H1 (cell line): ENCODE measurements around the gene IL36G. TPM values are rescaled to one million over a fixed set of nuclear protein-coding genes. Genes with fewer than 3 reads are reported as not detected.

Experiments
- polyA plus RNA-seq, 7 experiments: library from polyadenylated mRNA; depleted of rRNA in 3 of 7; stranded (reverse) in 5 of 7; unstranded in 2 of 7; fragments of >200 nt in 5 of 7; fragments of 200-250 nt in 2 of 7; gene quantifications; 1 replicate in 5 of 7; 2 replicates in 1 of 7; 4 replicates in 1 of 7; pipeline versions ENCODE4 v1.2.1 to v1.2.3, GENCODE V29; 2011 to 2013; ENCODE audit warnings: missing spikeins in 2 of 7, mixed read lengths in 2 of 7
- small RNA-seq: library from polyadenylated mRNA; stranded (forward); fragments of <200 nt; extraction: miRNeasy Mini kit (QIAGEN cat#:217004); gene quantifications from one replicate; pipeline ENCODE3, GENCODE V24; 2013; ENCODE audit not compliant: insufficient read depth
- total RNA-seq: library from RNA; stranded (reverse); fragmentation: NEBNext Ultra II Directional; extraction: Animal tissue kit (Norgen Biotek cat#: 25700); gene quantifications from 2 replicates; pipeline ENCODE4 v1.2.1, GENCODE V29; 2021

Gene IL36G
- total and polyA plus RNA-seq, 2 of the 8 experiments (the other 6 are each of a cell fraction or from before 2014, with no cell fraction given): 0.39 TPM; not detected in 1

Small RNAs within 50 kb of the gene (small RNA-seq; reads per million reads assigned to genes)
- not detected for gene HMGN2P23

Other genes starting within 250 kb of the IL36G start
- 19.3 and 20.7 TPM in 2 replicates for gene CKAP2L, start 213.4 kb upstream of the IL36G start, total RNA-seq
- 1.6 and 2.5 TPM in 2 replicates for gene CKAP2L, start 213.4 kb upstream of the IL36G start, polyA plus RNA-seq (2011; rRNA removed)
- 0.34 and 0.74 TPM in 2 replicates for gene IL1A, start 193.5 kb upstream of the IL36G start, total RNA-seq
- gene IL1A, start 193.5 kb upstream of the IL36G start, polyA plus RNA-seq (2011; rRNA removed): 0.25 and 0.32 TPM in 2 replicates
- not detected in 2 replicates for gene IL1B, start 141.2 kb upstream of the IL36G start, total RNA-seq
- not detected in 2 replicates for gene IL1B, start 141.2 kb upstream of the IL36G start, polyA plus RNA-seq (2011; rRNA removed)
- gene IL37, start 66.8 kb upstream of the IL36G start, total RNA-seq: not detected in 2 replicates
- gene IL37, start 66.8 kb upstream of the IL36G start, polyA plus RNA-seq (2011; rRNA removed): 0.14 and 0.18 TPM in 2 replicates
- not detected in 2 replicates for gene IL36A, start 27.5 kb downstream of the IL36G start, total RNA-seq
- not detected in 2 replicates for gene IL36A, start 27.5 kb downstream of the IL36G start, polyA plus RNA-seq (2011; rRNA removed)
- not detected in 2 replicates for gene IL36B, start 74.9 kb downstream of the IL36G start, total RNA-seq
- gene IL36B, start 74.9 kb downstream of the IL36G start, polyA plus RNA-seq (2011; rRNA removed): not detected in 2 replicates
- gene IL36RN, start 81.2 kb downstream of the IL36G start, total RNA-seq: not detected in 2 replicates
- not detected in 2 replicates for gene IL36RN, start 81.2 kb downstream of the IL36G start, polyA plus RNA-seq (2011; rRNA removed)
- not detected in 2 replicates for gene IL1F10, start 90.0 kb downstream of the IL36G start, total RNA-seq
- not detected in 2 replicates for gene IL1F10, start 90.0 kb downstream of the IL36G start, polyA plus RNA-seq (2011; rRNA removed)
- gene IL1RN, start 149.6 kb downstream of the IL36G start, total RNA-seq: not detected in 2 replicates
- not detected in 2 replicates for gene IL1RN, start 149.6 kb downstream of the IL36G start, polyA plus RNA-seq (2011; rRNA removed)
- gene PSD4, start 196.0 kb downstream of the IL36G start, total RNA-seq: 1.2 and 1.3 TPM in 2 replicates
- 0.53 and 0.93 TPM in 2 replicates for gene PSD4, start 196.0 kb downstream of the IL36G start, polyA plus RNA-seq (2011; rRNA removed)